ENCODE measurements around the gene OBSL1. TPM values are rescaled to one million over a fixed set of nuclear protein-coding genes. Genes with fewer than 3 reads are reported as not detected.

Gene OBSL1
- total RNA-seq, 1 experiment from 2014 or later, result 67.8 TPM

- Histone ChIP-seq H3K9me3 (replicated peaks) (no peaks in the 10 kb centered on the region), H3K27ac (no peak overlapping the region)
Observed at GRCh38 chr2:219553463-219553963, 17.8 kb downstream of the OBSL1 start.

DNA sequence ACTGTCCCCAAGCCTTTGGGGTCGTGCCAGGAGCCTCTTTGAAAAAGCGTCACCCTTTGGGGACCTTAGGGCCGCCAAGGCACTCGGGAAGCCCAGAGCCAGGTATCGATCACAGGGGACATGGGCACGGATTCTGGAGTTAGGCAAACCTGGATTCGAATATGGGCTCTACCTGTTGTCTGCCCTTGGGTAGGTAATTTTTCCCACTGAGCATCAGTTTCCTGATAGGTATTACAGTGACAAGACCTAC is 18.2 kb downstream of the OBSL1 start:
- Histone ChIP-seq H3K9me3 (replicated peaks) (no peaks in the 10 kb centered on the region), H3K27me3 (no peaks in the 10 kb centered on the region), H3K27ac (no peak overlapping the region), H3K4me3 (peak overlapping the region; percentile 72), H3K36me3 (no peaks in the 10 kb centered on the region), H3K4me1 (peaks cover 6% of the 10 kb centered on the region; the same call in 1 of the 2 replicates)
- no peak for DNase-seq

More at GRCh38 chr2:219553463-219553963, 17.8 kb downstream of the OBSL1 start:
- Histone ChIP-seq H3K27me3 (no peaks in the 10 kb centered on the region), H3K4me3 (no peak overlapping the region), H3K4me1 (peaks cover 6% of the 10 kb centered on the region; the same call in 1 of the 2 replicates), H3K36me3 (no peaks in the 10 kb centered on the region)
- DNase-seq, result no peak

GRCh38 chr2:219552382-219553167 is 18.8 kb downstream of the OBSL1 start:
- Histone ChIP-seq H3K27ac (peak overlapping the region; percentile 41; the same call in 1 of the 2 replicates), H3K36me3 (no peaks in the 10 kb centered on the region), H3K27me3 (no peaks in the 10 kb centered on the region), H3K9me3 (replicated peaks) (no peaks in the 10 kb centered on the region), H3K4me3 (peak overlapping the region; percentile 72), H3K4me1 (peaks cover 6% of the 10 kb centered on the region; the same call in 1 of the 2 replicates)
- peak; percentile 89 to 90 for DNase-seq

- DNase-seq, result no peak
- Histone ChIP-seq H3K27me3 (no peaks in the 10 kb centered on the region), H3K4me3 (peak overlapping the region; percentile 72), H3K9me3 (replicated peaks) (no peaks in the 10 kb centered on the region), H3K27ac (peak overlapping the region; percentile 41; the same call in 1 of the 2 replicates), H3K36me3 (no peaks in the 10 kb centered on the region), H3K4me1 (peaks cover 6% of the 10 kb centered on the region; the same call in 1 of the 2 replicates)
Observed at GRCh38 chr2:219551441-219552381, 19.6 kb downstream of the OBSL1 start.

- Histone ChIP-seq H3K4me3 (no peak overlapping the region), H3K27me3 (no peaks in the 10 kb centered on the region), H3K36me3 (no peaks in the 10 kb centered on the region), H3K4me1 (peaks cover 6% of the 10 kb centered on the region; the same call in 1 of the 2 replicates), H3K27ac (no peak overlapping the region), H3K9me3 (replicated peaks) (no peaks in the 10 kb centered on the region)
- no peak for DNase-seq
Observed at GRCh38 chr2:219549619-219550018, 21.7 kb downstream of the OBSL1 start.

DNA sequence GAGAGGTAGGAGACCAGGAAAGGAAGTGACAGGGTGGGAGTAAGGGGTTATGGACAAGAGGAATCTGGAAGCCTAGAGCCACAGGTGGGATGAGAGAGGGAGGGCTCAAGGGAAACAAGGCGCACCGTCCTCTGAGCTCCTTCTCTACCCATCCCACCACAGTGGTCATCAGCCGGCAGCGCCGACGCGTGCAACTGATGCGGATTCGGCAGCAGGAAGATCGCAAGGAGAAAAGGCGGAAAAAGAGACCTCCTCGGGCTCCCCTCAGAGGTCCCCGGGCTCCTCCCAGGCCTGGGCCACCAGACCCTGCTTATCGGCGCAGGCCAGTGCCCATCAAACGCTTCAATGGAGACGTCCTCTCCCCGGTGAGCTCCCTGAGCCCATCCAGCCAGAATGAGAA is 22.3 kb downstream of the OBSL1 start:
- Histone ChIP-seq H3K27ac (no peak overlapping the region), H3K4me3 (no peak overlapping the region), H3K9me3 (replicated peaks) (no peaks in the 10 kb centered on the region), H3K4me1 (peaks cover 6% of the 10 kb centered on the region; the same call in 1 of the 2 replicates), H3K36me3 (no peaks in the 10 kb centered on the region), H3K27me3 (no peaks in the 10 kb centered on the region)
- no peak for DNase-seq

DNA sequence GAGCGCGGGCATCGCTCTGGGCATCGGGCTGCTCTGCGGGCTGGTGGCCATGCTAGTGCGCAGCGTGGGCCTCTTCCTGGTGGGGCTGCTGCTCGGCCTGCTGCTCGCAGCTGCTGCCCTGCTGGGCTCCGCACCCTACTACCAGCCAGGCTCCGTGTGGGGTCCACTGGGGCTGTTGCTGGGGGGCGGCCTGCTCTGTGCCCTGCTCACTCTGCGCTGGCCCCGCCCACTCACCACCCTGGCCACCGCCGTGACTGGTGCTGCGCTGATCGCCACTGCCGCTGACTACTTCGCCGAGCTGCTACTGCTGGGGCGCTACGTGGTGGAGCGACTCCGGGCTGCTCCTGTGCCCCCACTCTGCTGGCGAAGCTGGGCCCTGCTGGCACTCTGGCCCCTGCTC is 23.7 kb downstream of the OBSL1 start:
- no peaks in the 10 kb centered on the region for H3K27me3 ChIP-seq
- DNase-seq, result no peak
- no peaks in the 10 kb centered on the region for H3K9me3 ChIP-seq (replicated peaks)
- H3K27ac ChIP-seq, result no peak overlapping the region
- H3K4me3 ChIP-seq, result no peak overlapping the region
- H3K4me1 ChIP-seq, result peaks cover 6% of the 10 kb centered on the region; the same call in 1 of the 2 replicates
- H3K36me3 ChIP-seq, result no peaks in the 10 kb centered on the region

DNA sequence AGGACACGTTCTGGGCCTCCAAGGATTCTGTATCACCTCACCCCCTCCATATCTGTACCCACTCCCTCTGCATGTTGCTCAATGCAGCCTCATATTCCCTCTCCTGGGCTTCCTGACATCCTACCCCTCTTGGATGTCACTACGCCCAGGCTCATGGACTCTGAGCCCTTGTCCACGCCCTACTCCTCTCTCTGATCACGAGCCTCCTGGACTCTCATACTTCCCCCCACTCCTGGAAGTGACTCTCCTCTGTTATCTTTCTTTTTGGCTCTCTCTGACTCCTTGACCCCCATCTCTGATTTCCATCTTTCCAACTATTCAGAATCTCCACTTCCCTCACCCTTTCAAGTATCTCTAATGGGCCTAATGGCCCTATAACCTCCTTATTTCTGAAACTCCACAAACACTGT is 25.4 kb downstream of the OBSL1 start:
- Histone ChIP-seq H3K4me1 (no peaks in the 10 kb centered on the region), H3K36me3 (peaks cover 5% of the 10 kb centered on the region; the same call in 1 of the 2 replicates), H3K4me3 (no peak overlapping the region), H3K9me3 (replicated peaks) (no peaks in the 10 kb centered on the region), H3K27ac (no peak overlapping the region), H3K27me3 (no peaks in the 10 kb centered on the region)
- DNase-seq, result no peak

- DNase-seq, result no peak
- Histone ChIP-seq H3K36me3 (peaks cover 6% of the 10 kb centered on the region; the same call in 1 of the 2 replicates), H3K27ac (no peak overlapping the region)
Observed at GRCh38 chr2:219545295-219545942, 25.9 kb downstream of the OBSL1 start.

GRCh38 chr2:219544567-219544966 is 26.8 kb downstream of the OBSL1 start:
- H3K27me3 ChIP-seq, result no peaks in the 10 kb centered on the region
- DNase-seq, result no peak
- H3K36me3 ChIP-seq, result peaks cover 6% of the 10 kb centered on the region; the same call in 1 of the 2 replicates
- H3K27ac ChIP-seq, result no peak overlapping the region
- no peaks in the 10 kb centered on the region for H3K4me1 ChIP-seq
- H3K9me3 ChIP-seq (replicated peaks), result no peaks in the 10 kb centered on the region
- peak overlapping the region; percentile 73 for H3K4me3 ChIP-seq

More at GRCh38 chr2:219545295-219545942, 25.9 kb downstream of the OBSL1 start:
- no peaks in the 10 kb centered on the region for H3K4me1 ChIP-seq
- no peak overlapping the region for H3K4me3 ChIP-seq
- no peaks in the 10 kb centered on the region for H3K27me3 ChIP-seq
- H3K9me3 ChIP-seq (replicated peaks), result no peaks in the 10 kb centered on the region

- Histone ChIP-seq H3K4me1 (no peaks in the 10 kb centered on the region; the same call in 1 of the 2 replicates), H3K4me3 (peak within 1 kb of the TSS; percentile 73)
Observed at GRCh38 chr2:219543596-219544358, 27.6 kb downstream of the OBSL1 start, which contains the start of the genes CHPF and TMEM198. Gene CHPF (minus strand): TSS chr2:219543809. CDS start chr2:219543538, 271 bp downstream. Gene TMEM198 (plus strand): TSS chr2:219544028. CDS start chr2:219544728, 700 bp downstream.

DNA sequence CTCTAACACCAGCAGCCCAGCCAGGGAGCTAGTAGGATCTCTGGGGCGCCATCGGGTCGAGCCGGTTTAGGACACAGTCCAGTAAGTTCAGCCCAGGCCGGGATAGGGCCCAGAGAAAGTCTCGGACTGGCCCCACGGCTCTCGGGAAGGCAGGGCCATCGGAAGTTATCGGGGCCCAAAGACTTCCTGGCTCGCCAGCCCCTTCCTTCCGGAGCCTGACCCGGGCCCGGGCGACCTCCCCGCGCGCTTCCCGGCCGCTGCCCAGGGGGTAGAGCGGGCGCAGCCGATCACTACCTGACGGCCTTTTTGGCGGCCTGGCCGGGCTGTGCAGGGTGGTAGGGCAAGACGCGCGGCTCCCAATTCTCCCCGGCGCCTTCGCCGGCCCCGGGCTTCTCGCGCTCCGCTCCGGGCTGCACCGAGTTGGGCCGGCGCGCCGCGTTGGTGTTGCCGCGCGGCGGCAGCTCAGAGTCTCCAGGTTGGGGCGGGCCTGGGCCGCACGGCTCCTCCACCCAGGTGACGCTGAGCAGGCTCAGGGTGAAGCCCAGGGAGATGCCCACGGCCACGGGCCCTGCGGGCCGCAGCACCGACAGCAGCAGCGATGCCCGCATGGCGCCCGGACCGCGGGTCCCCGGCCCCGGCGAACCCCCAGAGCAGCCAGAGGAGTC is 28.3 kb downstream of the OBSL1 start:
- Histone ChIP-seq H3K9me3 (replicated peaks) (no peaks in the 10 kb centered on the region), H3K4me1 (peaks cover 3% of the 10 kb centered on the region; the same call in 1 of the 2 replicates), H3K27ac (peak overlapping the region; percentile 60), H3K27me3 (no peaks in the 10 kb centered on the region), H3K36me3 (peaks cover 6% of the 10 kb centered on the region; the same call in 1 of the 2 replicates), H3K4me3 (peak overlapping the region; percentile 73)
- DNase-seq, result peak; percentile 50 to 62

More at GRCh38 chr2:219543596-219544358, 27.6 kb downstream of the OBSL1 start, which contains the start of the genes CHPF and TMEM198:
- H3K36me3 ChIP-seq, result peaks cover 6% of the 10 kb centered on the region; the same call in 1 of the 2 replicates
- peak; percentile 99 to 100 for DNase-seq
- H3K27ac ChIP-seq, result peak within 1 kb of the TSS; percentile 60
- no peaks in the 10 kb centered on the region for H3K27me3 ChIP-seq
- no peaks in the 10 kb centered on the region for H3K9me3 ChIP-seq (replicated peaks)

- peak; percentile 49 to 51 for DNase-seq
Observed at GRCh38 chr2:219541611-219542180, 29.6 kb downstream of the OBSL1 start.

More at GRCh38 chr2:219541611-219542180, 29.6 kb downstream of the OBSL1 start:
- Histone ChIP-seq H3K4me3 (no peak overlapping the region), H3K36me3 (peaks cover 6% of the 10 kb centered on the region; the same call in 1 of the 2 replicates), H3K27me3 (no peaks in the 10 kb centered on the region), H3K9me3 (replicated peaks) (no peaks in the 10 kb centered on the region), H3K27ac (no peak overlapping the region), H3K4me1 (peaks cover 13% of the 10 kb centered on the region)

All from SJCRH30 (cell line).